Transverse colon (tissue), 4 donors: Measurements from ENCODE around the gene TACC2.

ENCODE experiments used
- POLR2A ChIP-seq: fragments of 450-650 bp; IDR thresholded peaks from one replicate; pipeline ENCODE4 v1.6.1; 2016; ENCODE audit warnings: antibody characterized with exemption, mild to moderate bottlenecking, moderate library complexity
- POLR2AphosphoS5 ChIP-seq, 3 donors: sonication (generic); formaldehyde crosslinking; IDR thresholded peaks; one replicate each; pipeline ENCODE4 v1.6.1; 2016; ENCODE audit warnings: antibody characterized with exemption in 3 of 3
- TF ChIP-seq, protein P1 (sequence below), 5 experiments: fragments of 200-600 bp in 3 of 5; fragments of 450-650 bp in 2 of 5; sonication (generic) in 3 of 5; IDR thresholded peaks; 1 replicate in 2 of 5; 2 replicates in 3 of 5; pipeline ENCODE4 v1.5.1; 2016 to 2017; ENCODE audit warnings: antibody characterized with exemption in 5 of 5, inconsistent platforms in 3 of 5, mild to moderate bottlenecking in 2 of 5, moderate library complexity in 1 of 5

DNA sequence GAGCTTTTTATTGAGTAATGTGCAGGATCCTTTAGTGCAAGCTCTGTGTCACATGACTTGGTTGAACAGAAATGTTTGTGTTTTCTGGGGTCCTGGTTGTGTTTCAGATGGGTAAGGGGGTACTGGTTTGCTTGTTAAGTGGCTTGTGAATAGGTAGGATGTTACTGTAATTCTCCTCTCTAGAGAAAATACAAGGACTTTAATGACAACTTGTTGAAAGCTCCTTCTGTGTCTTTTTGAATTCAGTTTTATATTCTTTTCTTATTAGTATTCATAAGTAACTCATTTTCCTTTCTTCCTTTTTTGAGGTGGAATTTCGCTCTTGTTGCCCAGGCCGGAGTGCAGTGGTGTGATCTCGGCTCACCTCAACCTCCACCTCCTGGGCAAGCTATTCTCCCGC is 196.7 kb downstream of the TACC2 start:
- TF ChIP-seq POLR2A (no peak), POLR2AphosphoS5 (IDR thresholded peaks at IDR 0.05) (no peak)
- TF ChIP-seq, protein P1, sequence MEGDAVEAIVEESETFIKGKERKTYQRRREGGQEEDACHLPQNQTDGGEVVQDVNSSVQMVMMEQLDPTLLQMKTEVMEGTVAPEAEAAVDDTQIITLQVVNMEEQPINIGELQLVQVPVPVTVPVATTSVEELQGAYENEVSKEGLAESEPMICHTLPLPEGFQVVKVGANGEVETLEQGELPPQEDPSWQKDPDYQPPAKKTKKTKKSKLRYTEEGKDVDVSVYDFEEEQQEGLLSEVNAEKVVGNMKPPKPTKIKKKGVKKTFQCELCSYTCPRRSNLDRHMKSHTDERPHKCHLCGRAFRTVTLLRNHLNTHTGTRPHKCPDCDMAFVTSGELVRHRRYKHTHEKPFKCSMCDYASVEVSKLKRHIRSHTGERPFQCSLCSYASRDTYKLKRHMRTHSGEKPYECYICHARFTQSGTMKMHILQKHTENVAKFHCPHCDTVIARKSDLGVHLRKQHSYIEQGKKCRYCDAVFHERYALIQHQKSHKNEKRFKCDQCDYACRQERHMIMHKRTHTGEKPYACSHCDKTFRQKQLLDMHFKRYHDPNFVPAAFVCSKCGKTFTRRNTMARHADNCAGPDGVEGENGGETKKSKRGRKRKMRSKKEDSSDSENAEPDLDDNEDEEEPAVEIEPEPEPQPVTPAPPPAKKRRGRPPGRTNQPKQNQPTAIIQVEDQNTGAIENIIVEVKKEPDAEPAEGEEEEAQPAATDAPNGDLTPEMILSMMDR (IDR thresholded peaks at IDR 0.05), result no peak
